DND-41 (cell line): ENCODE data around the gene NTSR1.

ENCODE experiments used
- EZH2 ChIP-seq: IDR thresholded peaks from 3 replicates; pipeline ENCODE4 v1.6.1; 2012; ENCODE audit warnings: borderline replicate concordance, low read depth, mild to moderate bottlenecking, moderate library complexity, low read length, inconsistent platforms; ENCODE audit not compliant: severe bottlenecking
- TF ChIP-seq, protein P1 (sequence below): IDR thresholded peaks from 2 replicates; pipeline ENCODE4 v1.5.1; 2012; ENCODE audit warnings: borderline replicate concordance, low read length, moderate library complexity, mild to moderate bottlenecking; ENCODE audit not compliant: poor library complexity, severe bottlenecking; ENCODE audit errors: extremely low read depth

DNA sequence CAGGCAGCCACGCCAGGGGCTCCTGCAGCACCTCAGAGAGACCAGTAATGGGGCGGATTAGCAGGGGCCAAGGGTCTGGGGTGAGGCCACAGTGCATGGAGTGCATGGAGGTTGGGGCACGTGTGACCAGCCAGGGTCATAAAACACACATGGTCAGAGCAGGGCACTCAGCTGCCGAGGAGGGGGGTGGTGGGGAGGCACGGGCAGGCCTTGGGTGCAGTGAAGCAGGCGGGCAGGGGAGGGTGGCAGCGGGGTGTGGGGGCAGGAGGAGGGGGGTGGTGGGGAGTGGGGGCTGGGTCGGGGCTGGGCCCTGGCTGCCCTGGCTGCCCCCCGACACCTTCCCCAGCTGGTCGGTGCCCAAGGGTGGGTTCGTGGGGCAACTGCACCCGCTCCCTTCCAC lies 23.7 kb upstream of the NTSR1 start:
- TF ChIP-seq, protein P1, sequence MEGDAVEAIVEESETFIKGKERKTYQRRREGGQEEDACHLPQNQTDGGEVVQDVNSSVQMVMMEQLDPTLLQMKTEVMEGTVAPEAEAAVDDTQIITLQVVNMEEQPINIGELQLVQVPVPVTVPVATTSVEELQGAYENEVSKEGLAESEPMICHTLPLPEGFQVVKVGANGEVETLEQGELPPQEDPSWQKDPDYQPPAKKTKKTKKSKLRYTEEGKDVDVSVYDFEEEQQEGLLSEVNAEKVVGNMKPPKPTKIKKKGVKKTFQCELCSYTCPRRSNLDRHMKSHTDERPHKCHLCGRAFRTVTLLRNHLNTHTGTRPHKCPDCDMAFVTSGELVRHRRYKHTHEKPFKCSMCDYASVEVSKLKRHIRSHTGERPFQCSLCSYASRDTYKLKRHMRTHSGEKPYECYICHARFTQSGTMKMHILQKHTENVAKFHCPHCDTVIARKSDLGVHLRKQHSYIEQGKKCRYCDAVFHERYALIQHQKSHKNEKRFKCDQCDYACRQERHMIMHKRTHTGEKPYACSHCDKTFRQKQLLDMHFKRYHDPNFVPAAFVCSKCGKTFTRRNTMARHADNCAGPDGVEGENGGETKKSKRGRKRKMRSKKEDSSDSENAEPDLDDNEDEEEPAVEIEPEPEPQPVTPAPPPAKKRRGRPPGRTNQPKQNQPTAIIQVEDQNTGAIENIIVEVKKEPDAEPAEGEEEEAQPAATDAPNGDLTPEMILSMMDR, result no peak
- TF ChIP-seq EZH2, result no peak
